Psoas muscle (tissue), 8 donors: ENCODE results near the gene TNNC2. TPM values are rescaled to one million over a fixed set of nuclear protein-coding genes. Genes with fewer than 3 reads are reported as not detected.

Source experiments
- ATAC-seq, 4 donors: fragments of 200-7000 bp; cut with Tn5 transposase; one replicate each; pipeline ENCODE4 v1.9.1; 2020; ENCODE audit warnings: moderate library complexity in 3 of 4, mild to moderate bottlenecking in 2 of 4
- DNase-seq, 2 donors: peaks; one replicate each; pipeline ENCODE4 v3.0.0-alpha.2; 2020
- H3K27ac ChIP-seq: fragments of 200-600 bp; one replicate; pipeline ENCODE4 v1.8.0; 2022
- H3K27me3 ChIP-seq, 3 donors: fragments of 200-600 bp in 1 of 3; one replicate each; pipeline versions ENCODE4 v1.6.1 to v1.8.0; 2013 to 2022; ENCODE audit warnings: low read length in 2 of 3, mild to moderate bottlenecking in 2 of 3, moderate library complexity in 1 of 3; ENCODE audit not compliant: insufficient read depth in 3 of 3
- H3K36me3 ChIP-seq, 2 donors: fragments of 200-600 bp in 1 of 2; one replicate each; pipeline versions ENCODE4 v1.6.1 to v1.8.0; 2013 to 2022; ENCODE audit warnings: low read depth in 1 of 2, mild to moderate bottlenecking in 1 of 2, moderate library complexity in 1 of 2; ENCODE audit not compliant: insufficient read depth in 1 of 2
- H3K4me1 ChIP-seq: fragments of 200-600 bp; one replicate; pipeline ENCODE4 v1.8.0; 2022
- H3K4me3 ChIP-seq: fragments of 200-600 bp; one replicate; pipeline ENCODE4 v1.8.0; 2022; ENCODE audit warnings: mild to moderate bottlenecking
- H3K9me3 ChIP-seq: fragments of 200-600 bp; one replicate; pipeline ENCODE4 v1.8.0; 2022
- CTCF ChIP-seq: fragments of 200-600 bp; IDR thresholded peaks from one replicate; pipeline ENCODE4 v1.8.0; 2022; ENCODE audit warnings: antibody characterized with exemption
- WGBS, 3 donors: extraction: QIAGEN DNeasy Blood & Tissue Kit; methylation state at CpG; one replicate each; pipeline versions ENCODE4 v1.1.6 to v1.1.7; 2013; 5-methylcytosine and 5-hydroxymethylcytosine counted together
- intact Hi-C, 2 donors: fragments of 100-400 bp; cut with DNase I; formaldehyde crosslinking; loops; one replicate each; pipeline versions ENCODE4 v1.11.0 to v1.14.2; 2022
- polyA plus RNA-seq, 3 donors: library from polyadenylated mRNA; stranded (reverse); fragments of 200-250 nt; gene quantifications; one replicate each; pipeline ENCODE4 v1.2.3, GENCODE V29; 2013
- total RNA-seq, 4 donors: library from RNA; stranded (reverse); fragmentation: NEBNext Ultra II Directional in 2 of 4; extraction: Animal tissue kit (Norgen Biotek cat#: 25700) in 2 of 4; gene quantifications; one replicate each; pipeline versions ENCODE4 v1.2.1 to v1.2.4, GENCODE V29; 2021 to 2023
- donor health status: healthy with polysubstance abuse.
- donor health status: DM: no; HTN: no; CAD: no; lungs with moderate emphysema.
- donor health status: Bipolar disorder and iron deficiency.
- donor health status: healthy.
- donor health status: DM: yes; HTN: yes; CAD: no.
- donor health status: DM: no; HTN: no; CAD: no.
- donor health status: DM: no; HTN: no; CAD: no.
- donor health status: DM: yes; HTN: yes; CAD: no.

The TNNC2 gene
- total and polyA plus RNA-seq, 7 donors, result 1,390 to 10,677 (median 3,158) TPM

DNA sequence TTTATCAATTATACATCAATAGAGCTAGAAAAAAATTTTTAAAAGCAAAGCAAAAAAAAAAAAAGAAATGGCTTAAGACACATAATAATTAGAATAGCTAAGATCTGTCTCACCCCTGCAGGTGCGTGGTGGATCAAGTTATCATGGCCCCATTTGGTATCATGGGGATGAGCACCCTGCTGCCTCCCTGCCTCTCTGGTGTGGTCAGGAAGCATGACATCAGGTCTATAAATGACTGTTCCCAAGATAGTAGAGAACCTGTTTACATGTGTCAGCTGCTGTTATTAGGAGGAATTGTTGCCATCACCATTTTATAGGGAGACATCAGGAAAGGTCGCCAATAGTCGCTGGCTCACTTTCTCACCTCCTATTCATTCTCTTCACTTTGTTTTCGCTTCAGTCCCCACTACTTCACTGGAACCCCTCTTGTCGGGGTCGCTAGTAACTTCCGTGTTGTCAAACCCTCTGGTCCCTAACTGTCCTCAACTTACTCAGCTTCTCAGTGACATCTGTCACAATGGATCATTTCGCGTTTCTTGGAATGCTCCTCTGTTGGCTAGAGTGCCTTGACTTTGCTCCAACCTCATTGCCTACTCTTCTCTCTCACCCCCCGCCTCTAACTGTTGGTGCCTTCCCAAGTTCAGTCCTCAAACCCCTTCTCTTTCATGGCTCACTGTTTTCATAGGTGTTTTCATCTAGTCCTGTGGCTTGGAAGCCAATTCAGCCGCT, 30.6 kb downstream of the TNNC2 start:
- ATAC-seq, result peak; percentile 88 to 90 (median 88)
- Histone ChIP-seq H3K36me3 (peaks cover 0 to 46% of the 10 kb centered on the region in 2 donors), H3K9me3 (no peaks in the 10 kb centered on the region), H3K4me1 (peaks cover 45% of the 10 kb centered on the region), H3K4me3 (peak overlapping the region; percentile 48), H3K27me3 (no peaks in the 10 kb centered on the region), H3K27ac (peak overlapping the region; percentile 94)
- 29 to 56% (median 31%) methylated on average over 11 of the region's 11 CpGs for WGBS, 3 donors
- TF ChIP-seq CTCF, result no peak
- DNase-seq, result peak; percentile 23 to 75
- intact Hi-C loops, result loop anchor here (5.0 to 10.0 kb wide), 3 partner anchors 96 to 442 kb away; partner anchors contain the start of genes CTSA (in 1 of the 2), NCOA5 (in 1 of the 2) and NEURL2 (in 1 of the 2)

GRCh38 chr20:45792317-45793118, 34.6 kb downstream of the TNNC2 start:
- Histone ChIP-seq H3K27me3 (no peaks in the 10 kb centered on the region), H3K27ac (peak overlapping the region; percentile 94), H3K36me3 (peaks cover 0 to 38% of the 10 kb centered on the region in 2 donors), H3K9me3 (no peaks in the 10 kb centered on the region), H3K4me3 (peak overlapping the region; percentile 85), H3K4me1 (peaks cover 27% of the 10 kb centered on the region)
- intact Hi-C loops, result loop anchor here (10.0 kb wide), 2 partner anchors 292 to 438 kb away; partner anchors contain the start of gene NCOA5 (in 1 of the 2)
- DNase-seq (no peak), ATAC-seq (peak in 2 of 4 donors; percentile 0 to 2)
- WGBS, 3 donors, result 16 to 19% (median 16%) methylated on average over 19 of the region's 19 CpGs
- TF ChIP-seq CTCF, result no peak

GRCh38 chr20:45788351-45788750, 38.8 kb downstream of the TNNC2 start:
- peaks cover 0 to 6% of the 10 kb centered on the region in 2 donors for H3K36me3 ChIP-seq
- H3K27ac ChIP-seq, result no peak overlapping the region
- H3K4me1 ChIP-seq, result peaks cover 5% of the 10 kb centered on the region
- no peak for TF ChIP-seq CTCF
- no peak overlapping the region for H3K4me3 ChIP-seq
- DNase-seq, result no peak
- intact Hi-C loops, result no loop called here
- ATAC-seq, result no peak
- H3K27me3 ChIP-seq, result no peaks in the 10 kb centered on the region
- 67 to 75% (median 73%) methylated on average over 3 of the region's 3 CpGs for WGBS, 3 donors
- no peaks in the 10 kb centered on the region for H3K9me3 ChIP-seq

DNA sequence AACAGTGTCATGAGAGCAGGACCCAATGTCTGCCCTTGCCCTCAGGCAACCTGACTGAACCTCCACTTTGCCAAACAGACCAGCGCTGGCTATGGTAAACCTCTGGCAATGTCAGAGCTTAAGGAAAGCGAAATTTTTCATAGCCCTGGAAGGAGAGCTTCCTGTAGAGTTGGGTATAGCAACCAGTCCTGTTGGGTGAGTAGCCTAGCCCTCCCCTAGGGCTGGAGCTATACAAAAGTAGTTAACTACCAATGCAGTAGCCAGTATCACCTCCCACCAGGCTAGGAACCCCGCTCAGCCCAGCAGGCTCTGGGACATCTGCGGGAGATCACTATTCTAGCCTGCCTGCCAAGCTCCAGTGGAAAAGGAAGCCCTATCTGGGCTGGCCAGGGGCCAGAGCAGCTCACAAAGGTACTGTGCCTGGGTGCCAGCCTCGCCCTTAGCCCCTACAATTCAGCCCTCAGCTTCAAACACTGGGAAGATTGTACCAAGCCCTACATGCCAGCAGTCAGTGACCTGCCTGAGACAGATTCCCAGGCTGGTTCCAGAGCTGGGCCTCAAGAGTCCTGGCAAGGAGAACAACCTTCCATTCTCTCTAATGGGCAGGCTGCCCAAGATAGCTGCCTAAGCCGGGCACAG, 43.3 kb downstream of the TNNC2 start:
- intact Hi-C loops, result no loop called here
- DNase-seq (no peak), ATAC-seq (peak in 2 of 4 donors; percentile 20 to 26)
- Histone ChIP-seq H3K27me3 (no peaks in the 10 kb centered on the region), H3K4me1 (no peaks in the 10 kb centered on the region), H3K36me3 (no peaks in the 10 kb centered on the region), H3K9me3 (no peaks in the 10 kb centered on the region), H3K4me3 (no peak overlapping the region), H3K27ac (no peak overlapping the region)
- TF ChIP-seq CTCF, result no peak
- 48 to 64% (median 52%) methylated on average over 6 of the region's 6 CpGs for WGBS, 3 donors
